Measurements from ENCODE around the gene AGTR1. TPM values are rescaled to one million over a fixed set of nuclear protein-coding genes. Genes with fewer than 3 reads are reported as not detected.

Gene AGTR1
- total RNA-seq, 1 donor from 2014 or later = not detected

DNA sequence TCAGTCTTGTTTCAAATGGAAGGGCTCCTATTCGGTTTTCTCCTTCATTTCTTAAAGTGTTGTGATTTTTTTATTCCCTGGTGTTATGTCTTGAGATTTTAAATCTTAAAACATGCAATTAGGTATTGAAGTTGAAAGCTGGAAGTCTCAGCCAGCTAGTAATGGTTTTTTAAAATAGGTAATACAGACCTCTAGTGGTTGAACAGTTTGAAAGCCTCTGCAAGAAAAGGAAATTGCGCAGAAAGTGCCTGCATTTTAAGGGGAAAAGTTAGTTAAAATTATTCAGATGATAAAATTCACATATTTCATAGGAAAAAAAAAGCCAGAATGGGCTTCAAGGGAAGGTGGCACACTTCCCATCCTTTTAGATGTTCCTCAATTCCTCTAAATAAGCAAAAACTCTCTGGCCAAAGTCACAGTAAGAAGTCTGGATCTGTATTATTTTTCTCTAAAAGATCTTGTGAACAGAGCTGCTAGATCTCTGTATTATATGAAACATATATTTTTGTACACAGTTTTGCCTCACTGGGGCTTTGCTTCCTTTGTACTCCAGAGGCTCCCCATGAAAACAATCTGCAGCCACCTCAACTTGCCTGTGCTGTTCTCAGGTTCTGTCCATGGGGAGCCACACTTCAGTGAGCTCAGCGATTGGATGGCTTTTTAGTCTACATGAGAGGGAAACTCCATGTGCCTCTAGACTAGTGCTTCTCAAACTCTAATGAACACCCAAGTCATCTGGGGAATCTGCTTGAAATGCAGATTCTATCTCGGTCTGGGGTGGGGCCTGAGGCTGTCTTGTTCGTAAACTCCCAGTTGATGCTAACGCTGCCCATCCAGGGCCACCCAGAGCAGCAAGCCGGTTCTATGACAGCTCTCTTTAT lies 21.5 kb downstream of the AGTR1 start:
- peaks cover 14% of the 10 kb centered on the region for H3K4me1 Mint-ChIP-seq
- no peaks in the 10 kb centered on the region for H3F3A ChIP-seq (ENCODE audit: low read depth)
- no peak overlapping the region for H3K4me2 ChIP-seq
- H3K36me3 ChIP-seq = no peaks in the 10 kb centered on the region
- no peaks in the 10 kb centered on the region for H3K4me1 ChIP-seq
- no peaks in the 10 kb centered on the region for H3K9me3 ChIP-seq (ENCODE audit: low read depth)
- DNase-seq (ENCODE audit: low spot score) = peak; percentile 20
- H3K9me3 Mint-ChIP-seq = no peaks in the 10 kb centered on the region
- H3K27ac Mint-ChIP-seq = no peak overlapping the region
- TF ChIP-seq EZH2 (IDR thresholded peaks at IDR 0.05) (no peak), EZH2phosphoT487 (IDR thresholded peaks at IDR 0.05) (no peak), CTCF (IDR thresholded peaks at IDR 0.05) (peak; percentile 60)
- no peaks in the 10 kb centered on the region for H3K36me3 Mint-ChIP-seq
- peak overlapping the region; percentile 55 for H2AFZ ChIP-seq (replicated peaks)
- no peaks in the 10 kb centered on the region for H3K27me3 ChIP-seq
- H3K27ac ChIP-seq = no peak overlapping the region
- no peaks in the 10 kb centered on the region for H4K20me1 ChIP-seq (ENCODE audit: low read depth)
- H3K9ac ChIP-seq = no peak overlapping the region
- H3K79me2 ChIP-seq (ENCODE audit: low read depth) = no peaks in the 10 kb centered on the region
- no peak overlapping the region for H3K4me3 ChIP-seq
- no peaks in the 10 kb centered on the region for H3K27me3 Mint-ChIP-seq (ENCODE audit: insufficient read depth, low read depth)
- no peak overlapping the region for H3K4me3 Mint-ChIP-seq

DNA sequence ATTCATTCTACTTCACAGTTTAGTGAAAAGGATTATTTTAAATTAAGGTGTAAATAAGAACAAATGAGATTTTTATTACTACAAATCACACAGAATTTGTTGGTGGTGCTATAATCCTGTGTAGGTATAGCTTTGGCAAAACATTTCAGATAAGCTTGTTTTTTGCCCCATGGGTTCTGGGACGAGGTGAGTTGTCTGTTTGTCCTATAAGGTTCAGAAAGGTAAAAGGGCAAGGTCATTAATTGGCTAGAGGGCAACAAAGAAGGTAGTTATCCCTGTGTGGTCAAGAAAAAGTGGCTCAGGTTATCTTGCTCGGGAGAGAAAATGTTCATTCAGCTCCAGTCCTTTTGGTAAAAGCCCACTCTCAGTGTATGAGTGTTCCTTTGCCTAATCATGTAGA lies 23.2 kb downstream of the AGTR1 start:
- Histone ChIP-seq H3K4me1 (no peaks in the 10 kb centered on the region), H3K36me3 (no peaks in the 10 kb centered on the region), H3K27me3 (no peaks in the 10 kb centered on the region), H3K79me2 (ENCODE audit: low read depth) (no peaks in the 10 kb centered on the region), H3K4me2 (no peak overlapping the region), H2AFZ (replicated peaks) (no peak overlapping the region), H3K4me3 (no peak overlapping the region), H4K20me1 (ENCODE audit: low read depth) (no peaks in the 10 kb centered on the region), H3K27ac (no peak overlapping the region), H3K9ac (no peak overlapping the region), H3F3A (ENCODE audit: low read depth) (no peaks in the 10 kb centered on the region), H3K9me3 (ENCODE audit: low read depth) (no peaks in the 10 kb centered on the region)
- Mint-ChIP-seq H3K36me3 (no peaks in the 10 kb centered on the region), H3K27ac (no peak overlapping the region), H3K4me3 (no peak overlapping the region), H3K4me1 (peaks cover 12% of the 10 kb centered on the region), H3K9me3 (no peaks in the 10 kb centered on the region), H3K27me3 (ENCODE audit: insufficient read depth, low read depth) (no peaks in the 10 kb centered on the region)
- DNase-seq (ENCODE audit: low spot score) = no peak
- TF ChIP-seq EZH2 (IDR thresholded peaks at IDR 0.05) = no peak
- TF ChIP-seq EZH2phosphoT487 (IDR thresholded peaks at IDR 0.05) = no peak
- no peak for TF ChIP-seq CTCF (IDR thresholded peaks at IDR 0.05)

- H3F3A ChIP-seq (ENCODE audit: low read depth) = no peaks in the 10 kb centered on the region
- H3K4me1 ChIP-seq = no peaks in the 10 kb centered on the region
- no peaks in the 10 kb centered on the region for H3K9me3 ChIP-seq (ENCODE audit: low read depth)
- no peak for TF ChIP-seq EZH2phosphoT487 (IDR thresholded peaks at IDR 0.05)
- TF ChIP-seq CTCF (IDR thresholded peaks at IDR 0.05) = no peak
- no peak for TF ChIP-seq EZH2 (IDR thresholded peaks at IDR 0.05)
- no peak overlapping the region for H2AFZ ChIP-seq (replicated peaks)
- no peaks in the 10 kb centered on the region for H3K27me3 ChIP-seq
- Mint-ChIP-seq H3K27me3 (ENCODE audit: insufficient read depth, low read depth) (no peaks in the 10 kb centered on the region), H3K27ac (no peak overlapping the region), H3K9me3 (no peaks in the 10 kb centered on the region), H3K4me3 (no peak overlapping the region), H3K36me3 (no peaks in the 10 kb centered on the region), H3K4me1 (peaks cover 24% of the 10 kb centered on the region)
- no peak overlapping the region for H3K4me2 ChIP-seq
- H3K4me3 ChIP-seq = no peak overlapping the region
- no peaks in the 10 kb centered on the region for H4K20me1 ChIP-seq (ENCODE audit: low read depth)
- no peaks in the 10 kb centered on the region for H3K79me2 ChIP-seq (ENCODE audit: low read depth)
- H3K36me3 ChIP-seq = no peaks in the 10 kb centered on the region
- DNase-seq (ENCODE audit: low spot score) = no peak
- no peak overlapping the region for H3K9ac ChIP-seq
- no peak overlapping the region for H3K27ac ChIP-seq
These were observed 25.9 kb downstream of the AGTR1 start for GRCh38 chr3:148723631-148724030.

Data from neural progenitor cell (in vitro differentiated cells).